Small intestine (tissue), 7 donors: ENCODE results near the gene TAF1B. TPM values are rescaled to one million over a fixed set of nuclear protein-coding genes. Genes with fewer than 3 reads are reported as not detected.
"Not testable (repeated sequence)": the region's sequence is repeated elsewhere in the genome, so short reads cannot be mapped to it uniquely, and the experiment has no call there.

Experiments used
- DNase-seq, 2 donors: peaks; one replicate each; pipeline versions ENCODE4 v3.0.0 to v3.0.0-alpha.2; 2013
- FAIRE-seq: peaks from 2 replicates; lab custom pipeline; 2012; peaks lifted over from hg19 to GRCh38; lab: Jason Lieb, UNC
- H3K27ac ChIP-seq, 3 donors: one replicate each; pipeline ENCODE4 v1.5.1; 2013; ENCODE audit warnings: low read length in 2 of 3, mild to moderate bottlenecking in 2 of 3, control low read depth in 1 of 3, inconsistent platforms in 1 of 3, low read depth in 1 of 3, moderate library complexity in 1 of 3
- H3K27me3 ChIP-seq, 3 donors: one replicate each; pipeline ENCODE4 v1.6.1; 2013; ENCODE audit warnings: low read length in 3 of 3, inconsistent platforms in 1 of 3; ENCODE audit not compliant: control insufficient read depth in 3 of 3, insufficient read depth in 3 of 3
- H3K36me3 ChIP-seq, 3 donors: one replicate each; pipeline ENCODE4 v1.6.1; 2013; ENCODE audit warnings: low read length in 3 of 3, inconsistent platforms in 1 of 3, low read depth in 1 of 3, mild to moderate bottlenecking in 1 of 3, moderate library complexity in 1 of 3; ENCODE audit not compliant: control insufficient read depth in 3 of 3, insufficient read depth in 2 of 3
- H3K4me1 ChIP-seq, 3 donors: one replicate each; pipeline ENCODE4 v1.6.1; 2013; ENCODE audit warnings: low read length in 2 of 3, inconsistent platforms in 1 of 3, low read depth in 1 of 3, mild to moderate bottlenecking in 1 of 3, moderate library complexity in 1 of 3; ENCODE audit not compliant: control insufficient read depth in 3 of 3, insufficient read depth in 2 of 3
- H3K4me3 ChIP-seq, 3 donors: one replicate each; pipeline ENCODE4 v1.5.1; 2013; ENCODE audit warnings: low read length in 3 of 3, control low read depth in 1 of 3, inconsistent platforms in 1 of 3, low read depth in 1 of 3, mild to moderate bottlenecking in 1 of 3, moderate library complexity in 1 of 3
- H3K9me3 ChIP-seq, 2 donors: one replicate each; pipeline ENCODE4 v1.6.1; 2013; ENCODE audit warnings: low read depth in 1 of 2, low read length in 1 of 2; ENCODE audit not compliant: control insufficient read depth in 2 of 2, insufficient read depth in 1 of 2
- WGBS, 3 donors: extraction: QIAGEN DNeasy Blood & Tissue Kit; methylation state at CpG; one replicate each; pipeline ENCODE4 v1.1.7; 2013; 5-methylcytosine and 5-hydroxymethylcytosine counted together
- polyA plus RNA-seq, 4 donors: library from polyadenylated mRNA; stranded (reverse) in 3 of 4; unstranded in 1 of 4; fragments of 200-250 nt in 3 of 4; fragments of 120-200 nt in 1 of 4; gene quantifications; one replicate each; pipeline versions ENCODE4 v1.2.1 to v1.2.3, GENCODE V29; 2013
- donor health status: healthy with polysubstance abuse.
- donor health status: control.
- donor health status: control.
- donor health status: Bipolar disorder and iron deficiency.
- donor health status: healthy.

TAF1B gene
- polyA plus RNA-seq, 4 donors, result 1.1 to 11.3 (median 4.1) TPM

DNA sequence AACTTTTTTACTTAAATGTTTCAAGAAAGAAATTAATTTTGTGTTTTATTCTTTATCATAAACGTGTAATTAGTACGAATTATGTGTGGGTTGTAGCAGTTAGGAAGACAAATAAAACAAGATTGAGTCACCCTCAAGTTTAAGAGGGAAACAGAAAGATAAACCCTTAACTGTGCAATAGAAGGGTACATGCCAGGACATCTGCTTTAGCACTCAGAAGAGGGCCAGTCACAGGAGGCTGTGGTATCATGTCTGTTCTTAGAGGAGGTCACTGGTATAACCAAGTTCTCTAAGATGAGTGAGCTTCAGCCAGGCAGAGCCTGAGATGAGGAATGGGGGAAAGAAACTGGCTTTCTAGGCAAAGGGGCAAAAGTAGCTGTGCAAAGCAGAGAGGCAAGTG, 65.8 kb downstream of the TAF1B start:
- DNase-seq (no peak), FAIRE-seq (peak; percentile 26)
- H3K4me1 ChIP-seq, result no peaks in the 10 kb centered on the region
- peaks cover 0 to 11% (median 2%) of the 10 kb centered on the region in 3 donors for H3K36me3 ChIP-seq
- no peaks in the 10 kb centered on the region for H3K9me3 ChIP-seq
- no peaks in the 10 kb centered on the region for H3K27me3 ChIP-seq
- no peak overlapping the region for H3K4me3 ChIP-seq
- H3K27ac ChIP-seq, result no peak overlapping the region
- 82 to 85% (median 82%) methylated on average over 2 of the region's 2 CpGs for WGBS, 3 donors

- H3K36me3 ChIP-seq, result peaks cover 0 to 17% (median 2%) of the 10 kb centered on the region in 3 donors
- WGBS, 3 donors, result 75 to 85% (median 82%) methylated on average over 4 of the region's 4 CpGs
- no peaks in the 10 kb centered on the region for H3K4me1 ChIP-seq
- H3K27ac ChIP-seq, result no peak overlapping the region
- DNase-seq, result no peak
- H3K9me3 ChIP-seq, result no peaks in the 10 kb centered on the region
- no peak for FAIRE-seq
- H3K27me3 ChIP-seq, result no peaks in the 10 kb centered on the region
- H3K4me3 ChIP-seq, result no peak overlapping the region
Observed at GRCh38 chr2:9910699-9911098, 67.4 kb downstream of the TAF1B start.

DNA sequence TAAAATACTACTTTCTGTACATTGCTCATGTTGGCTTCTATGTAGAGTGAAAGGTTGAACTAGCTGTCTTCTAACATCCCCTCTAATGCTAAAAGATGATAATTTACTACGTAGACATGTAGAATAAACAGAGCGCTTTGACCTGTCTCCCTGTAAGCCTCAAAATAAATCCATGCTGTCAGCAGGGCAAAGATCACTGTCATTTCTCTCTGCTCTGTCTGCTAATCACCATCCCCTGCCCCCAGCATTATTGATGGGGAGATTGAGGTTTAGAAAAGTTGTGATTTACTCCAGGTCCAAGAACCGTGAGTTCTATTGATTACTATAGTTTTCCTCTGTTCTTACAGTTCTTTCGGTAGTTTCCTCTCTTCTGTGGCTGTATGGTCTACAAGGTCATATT, 69.2 kb downstream of the TAF1B start:
- Histone ChIP-seq H3K36me3 (peaks cover 0 to 16% (median 2%) of the 10 kb centered on the region in 3 donors), H3K27ac (no peak overlapping the region), H3K27me3 (no peaks in the 10 kb centered on the region), H3K4me3 (no peak overlapping the region), H3K4me1 (no peaks in the 10 kb centered on the region), H3K9me3 (no peaks in the 10 kb centered on the region)
- WGBS, 3 donors, result 82 to 91% (median 86%) methylated on average over 4 of the region's 4 CpGs
- DNase-seq (peak in 1 of 2 donors; percentile 28), FAIRE-seq (no peak)

GRCh38 chr2:9914384-9915065, 71.3 kb downstream of the TAF1B start:
- DNase-seq (peak in 1 of 2 donors; percentile 15), FAIRE-seq (no peak)

GRCh38 chr2:9918275-9918674, 75.0 kb downstream of the TAF1B start:
- DNase-seq (no peak), FAIRE-seq (no peak)
- H3K27me3 ChIP-seq, result no peaks in the 10 kb centered on the region
- H3K36me3 ChIP-seq, result peaks cover 0 to 17% (median 9%) of the 10 kb centered on the region in 3 donors
- H3K4me3 ChIP-seq, result no peak overlapping the region
- 70 to 83% (median 74%) methylated on average over 2 of the region's 2 CpGs for WGBS, 3 donors
- no peaks in the 10 kb centered on the region for H3K9me3 ChIP-seq
- no peak overlapping the region for H3K27ac ChIP-seq
- no peaks in the 10 kb centered on the region for H3K4me1 ChIP-seq

More at GRCh38 chr2:9914384-9915065, 71.3 kb downstream of the TAF1B start:
- Histone ChIP-seq H3K27ac (no peak overlapping the region), H3K4me3 (no peak overlapping the region), H3K4me1 (no peaks in the 10 kb centered on the region), H3K27me3 (no peaks in the 10 kb centered on the region), H3K9me3 (no peaks in the 10 kb centered on the region), H3K36me3 (peaks cover 0 to 13% (median 5%) of the 10 kb centered on the region in 3 donors)
- WGBS, 3 donors, result 72 to 86% (median 80%) methylated on average over 9 of the region's 9 CpGs

DNA sequence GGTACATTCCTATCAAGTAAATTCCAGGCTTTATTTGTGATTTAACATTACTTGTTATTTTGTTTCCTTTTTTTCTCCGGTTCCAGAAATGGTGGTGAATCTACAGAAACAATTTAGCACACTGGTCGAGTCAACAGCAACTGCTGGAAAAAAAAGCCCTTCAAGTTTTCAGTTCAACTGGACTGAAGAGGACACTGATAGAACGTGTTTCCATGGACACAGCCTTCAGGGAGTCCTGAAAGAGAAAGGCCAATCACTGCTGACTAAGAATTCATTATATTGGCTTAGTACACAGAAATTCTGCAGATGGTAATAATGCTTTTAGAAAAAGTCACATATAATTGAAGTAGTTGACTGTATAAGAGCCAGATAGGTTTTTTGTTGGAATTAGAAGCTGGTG, 76.2 kb downstream of the TAF1B start:
- 88 to 94% (median 93%) methylated on average over 3 of the region's 3 CpGs for WGBS, 3 donors
- Histone ChIP-seq H3K4me1 (no peaks in the 10 kb centered on the region), H3K27me3 (no peaks in the 10 kb centered on the region), H3K4me3 (no peak overlapping the region), H3K36me3 (peaks cover 0 to 19% (median 7%) of the 10 kb centered on the region in 3 donors), H3K9me3 (no peaks in the 10 kb centered on the region), H3K27ac (no peak overlapping the region)
- DNase-seq (no peak), FAIRE-seq (no peak)

DNA sequence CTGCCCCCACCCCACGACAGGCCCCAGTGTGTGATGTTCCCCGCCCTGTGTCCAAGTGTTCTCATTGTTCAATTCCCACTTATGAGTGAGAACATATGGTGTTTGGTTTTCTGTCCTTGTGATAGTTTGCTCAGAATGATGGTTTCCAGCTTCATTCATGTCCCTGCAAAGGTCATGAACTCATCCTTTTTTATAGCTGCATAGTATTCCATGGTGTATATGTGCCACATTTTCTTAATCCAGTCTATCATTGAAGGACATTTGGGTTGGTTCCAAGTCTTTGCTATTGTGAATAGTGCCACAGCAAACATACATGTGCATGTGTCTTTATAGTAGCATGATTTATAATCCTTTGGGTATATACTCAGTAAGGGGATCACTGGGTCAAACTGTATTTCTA, 83.7 kb downstream of the TAF1B start:
- DNase-seq, H3K9me3 ChIP-seq, FAIRE-seq, H3K4me1 ChIP-seq, H3K27ac ChIP-seq, H3K27me3 ChIP-seq, H3K4me3 ChIP-seq: not testable (repeated sequence)
- peaks cover 0 to 17% (median under 1%) of the 10 kb centered on the region in 3 donors for H3K36me3 ChIP-seq
- 75 to 98% (median 81%) methylated on average over 2 of the region's 2 CpGs for WGBS, 3 donors

GRCh38 chr2:9937258-9937657, 94.0 kb downstream of the TAF1B start:
- WGBS, 3 donors, result 88 to 92% (median 91%) methylated on average over 4 of the region's 4 CpGs
- Histone ChIP-seq H3K4me3 (no peak overlapping the region), H3K4me1 (peaks cover 0 to 9% (median 0%) of the 10 kb centered on the region in 3 donors), H3K27ac (no peak overlapping the region), H3K36me3 (peaks cover 0 to 16% (median 2%) of the 10 kb centered on the region in 3 donors), H3K9me3 (no peaks in the 10 kb centered on the region), H3K27me3 (no peaks in the 10 kb centered on the region)
- DNase-seq, result no peak
- no peak for FAIRE-seq
